GM21529 (cell line): ENCODE measurements around the gene APPBP2.
"Not testable (repeated sequence)": the region's sequence is repeated elsewhere in the genome, so short reads cannot be mapped to it uniquely, and the experiment has no call there.

ENCODE experiments used
- ATAC-seq: cut with Tn5 transposase; IDR thresholded peaks from one replicate; pipeline ENCODE4 v1.9.1; 2021; ENCODE audit not compliant: unreplicated experiment

The APPBP2 gene, protein sequence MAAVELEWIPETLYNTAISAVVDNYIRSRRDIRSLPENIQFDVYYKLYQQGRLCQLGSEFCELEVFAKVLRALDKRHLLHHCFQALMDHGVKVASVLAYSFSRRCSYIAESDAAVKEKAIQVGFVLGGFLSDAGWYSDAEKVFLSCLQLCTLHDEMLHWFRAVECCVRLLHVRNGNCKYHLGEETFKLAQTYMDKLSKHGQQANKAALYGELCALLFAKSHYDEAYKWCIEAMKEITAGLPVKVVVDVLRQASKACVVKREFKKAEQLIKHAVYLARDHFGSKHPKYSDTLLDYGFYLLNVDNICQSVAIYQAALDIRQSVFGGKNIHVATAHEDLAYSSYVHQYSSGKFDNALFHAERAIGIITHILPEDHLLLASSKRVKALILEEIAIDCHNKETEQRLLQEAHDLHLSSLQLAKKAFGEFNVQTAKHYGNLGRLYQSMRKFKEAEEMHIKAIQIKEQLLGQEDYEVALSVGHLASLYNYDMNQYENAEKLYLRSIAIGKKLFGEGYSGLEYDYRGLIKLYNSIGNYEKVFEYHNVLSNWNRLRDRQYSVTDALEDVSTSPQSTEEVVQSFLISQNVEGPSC

DNA sequence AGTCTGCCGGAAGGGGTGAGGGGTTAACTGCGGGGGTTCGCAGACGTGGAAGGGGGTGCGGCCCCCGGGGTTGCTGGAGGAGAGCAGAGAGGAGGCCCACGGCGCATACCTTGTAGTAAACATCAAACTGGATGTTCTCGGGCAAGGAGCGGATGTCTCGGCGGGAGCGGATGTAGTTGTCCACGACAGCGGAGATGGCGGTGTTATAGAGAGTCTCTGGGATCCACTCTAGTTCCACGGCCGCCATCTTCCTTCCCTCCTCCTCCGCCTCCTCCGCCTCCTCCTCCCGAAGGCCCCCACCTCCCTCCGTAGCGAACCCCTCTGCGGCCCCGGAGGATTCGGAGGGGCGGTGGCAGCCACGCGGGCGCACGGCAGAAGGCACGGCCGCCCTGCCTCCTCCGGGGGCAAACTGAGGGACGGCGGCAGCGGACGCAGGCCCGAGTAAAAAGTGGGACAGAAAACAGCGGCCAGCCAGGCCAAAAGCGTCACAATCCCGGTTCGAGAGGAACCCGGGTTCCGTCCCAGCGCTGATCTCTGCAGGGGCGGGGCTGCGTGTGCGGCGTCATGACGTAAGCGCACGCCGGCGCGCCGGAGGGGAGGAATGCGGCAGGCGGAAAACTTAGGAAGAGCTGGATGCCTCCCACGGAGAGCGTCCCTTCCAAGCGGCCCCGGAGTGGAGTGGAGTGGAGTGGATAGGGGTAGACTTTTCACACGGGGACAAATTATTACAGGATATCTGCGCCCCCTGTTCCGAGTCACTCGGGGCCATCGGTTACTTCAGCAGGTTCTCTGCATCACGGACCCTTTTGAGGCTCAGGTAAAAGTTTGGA is at the start of gene APPBP2:
Gene APPBP2 (minus strand): TSS at position 558 of the 830 bp plus-strand sequence. CDS start 311 bp downstream, at position 247.
- ATAC-seq = peak; percentile 88

DNA sequence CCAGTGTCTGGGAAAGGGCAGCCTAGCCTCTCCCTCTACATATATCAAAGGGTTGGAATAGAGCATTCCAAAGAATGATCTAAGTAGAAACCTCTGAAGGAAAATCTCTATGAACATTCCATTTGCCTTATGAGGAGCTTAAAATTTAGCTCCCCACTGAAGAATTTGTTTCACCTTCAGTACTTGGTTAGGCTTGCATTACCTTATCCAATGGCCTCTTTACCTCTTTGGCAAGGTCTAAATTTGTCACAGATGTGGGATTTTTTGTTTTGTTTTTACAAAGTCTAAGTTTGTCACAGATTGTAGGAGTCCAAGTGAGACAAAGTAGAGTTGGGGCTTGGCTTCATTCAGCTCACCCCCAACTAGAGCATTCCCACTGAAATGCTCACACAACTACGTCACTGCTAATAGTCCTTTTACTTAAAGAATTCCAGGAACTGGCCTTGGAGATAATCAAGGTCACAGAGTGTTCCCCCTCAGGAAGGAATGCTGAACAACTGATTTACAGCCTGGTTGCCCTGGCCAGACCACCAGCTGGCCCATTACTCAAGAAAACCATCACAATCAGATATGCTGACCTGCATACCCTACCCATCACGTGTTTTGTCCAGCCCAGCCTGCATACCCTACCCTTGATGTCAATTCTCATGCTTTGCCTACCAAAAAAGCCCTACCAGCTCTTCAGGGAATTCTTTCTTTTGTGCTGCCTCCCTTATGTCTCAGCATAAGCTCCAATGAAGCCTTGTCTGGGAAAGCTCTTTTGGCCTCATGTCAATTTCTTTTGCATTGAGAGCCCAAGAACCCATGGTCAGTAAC is 47.4 kb upstream of the APPBP2 start:
- ATAC-seq = no peak

DNA sequence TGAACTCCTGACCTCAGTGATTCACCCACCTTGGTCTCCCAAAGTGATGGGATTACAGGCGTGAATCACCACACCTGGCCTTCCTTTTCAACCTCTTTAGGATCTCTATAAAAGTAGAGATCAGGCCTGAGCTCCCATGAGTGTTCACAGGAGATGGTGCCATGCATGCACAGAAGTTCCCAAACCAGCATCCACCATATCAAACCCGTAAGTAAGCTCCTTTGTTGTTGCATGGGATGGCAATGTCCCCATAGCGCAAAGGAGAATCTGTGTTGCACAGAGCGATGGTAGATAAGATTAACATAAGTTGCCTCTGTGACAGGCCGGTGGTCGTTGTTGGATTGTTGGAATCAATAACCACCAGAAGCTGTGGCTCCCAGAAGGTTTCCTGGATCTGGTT is 39.2 kb upstream of the APPBP2 start:
- no peak for ATAC-seq

DNA sequence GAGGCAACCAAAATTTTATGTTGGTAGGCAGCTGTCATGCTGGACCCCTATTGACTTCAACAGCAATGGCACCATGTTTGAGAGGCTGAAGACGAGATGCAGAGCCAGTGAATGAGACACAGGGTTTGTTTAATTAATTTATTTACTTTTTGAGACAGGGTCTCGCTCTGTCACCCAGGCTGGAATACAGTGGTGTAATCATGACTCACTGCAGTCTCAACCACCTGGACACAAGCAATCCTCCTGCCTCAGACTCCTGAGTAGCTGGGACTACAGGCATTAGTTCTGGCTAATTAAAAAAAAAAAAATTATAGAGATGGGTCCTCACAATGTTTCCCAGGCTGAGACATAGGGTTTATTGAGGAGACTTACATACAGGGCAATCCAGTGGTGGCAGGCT is 37.7 kb upstream of the APPBP2 start:
- no peak for ATAC-seq

DNA sequence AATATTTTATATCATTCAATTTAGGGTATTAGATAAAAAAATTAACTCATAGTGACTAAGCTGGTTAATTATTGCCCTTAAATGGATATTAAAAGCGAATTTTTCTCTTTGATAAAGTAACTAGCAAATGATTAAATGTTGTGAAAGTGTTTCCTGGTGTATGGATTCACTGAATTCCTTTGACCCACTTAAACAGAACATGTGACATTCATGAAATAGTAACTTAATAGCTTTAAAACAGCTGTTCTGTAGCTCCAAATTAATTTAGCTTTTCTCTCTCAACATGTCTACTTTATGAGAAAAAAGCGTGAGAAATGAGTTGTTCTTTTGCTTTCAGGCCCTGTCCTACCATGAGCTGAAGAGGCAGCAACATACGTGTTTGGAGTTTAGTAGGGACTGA is 36.4 kb upstream of the APPBP2 start:
- no peak for ATAC-seq

DNA sequence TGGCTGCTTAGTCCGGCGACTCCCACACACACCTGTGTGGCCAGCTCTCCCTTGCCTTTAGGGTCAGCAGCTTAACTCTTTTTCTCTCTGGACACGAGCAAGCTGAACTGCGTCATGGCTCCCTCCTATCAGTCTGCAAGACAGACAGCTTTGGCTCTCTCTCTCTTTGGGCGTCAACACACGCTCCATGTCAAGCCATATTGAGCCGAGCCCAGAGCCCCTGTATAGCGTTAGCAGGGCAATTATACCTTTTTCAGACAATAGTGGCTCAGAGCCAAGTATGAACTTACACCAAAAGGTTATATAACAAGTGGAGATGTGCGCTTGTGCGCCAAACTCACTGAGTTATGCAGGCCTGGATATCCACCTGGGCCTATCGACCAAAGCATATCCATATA is 34.8 kb upstream of the APPBP2 start:
- ATAC-seq = no peak

DNA sequence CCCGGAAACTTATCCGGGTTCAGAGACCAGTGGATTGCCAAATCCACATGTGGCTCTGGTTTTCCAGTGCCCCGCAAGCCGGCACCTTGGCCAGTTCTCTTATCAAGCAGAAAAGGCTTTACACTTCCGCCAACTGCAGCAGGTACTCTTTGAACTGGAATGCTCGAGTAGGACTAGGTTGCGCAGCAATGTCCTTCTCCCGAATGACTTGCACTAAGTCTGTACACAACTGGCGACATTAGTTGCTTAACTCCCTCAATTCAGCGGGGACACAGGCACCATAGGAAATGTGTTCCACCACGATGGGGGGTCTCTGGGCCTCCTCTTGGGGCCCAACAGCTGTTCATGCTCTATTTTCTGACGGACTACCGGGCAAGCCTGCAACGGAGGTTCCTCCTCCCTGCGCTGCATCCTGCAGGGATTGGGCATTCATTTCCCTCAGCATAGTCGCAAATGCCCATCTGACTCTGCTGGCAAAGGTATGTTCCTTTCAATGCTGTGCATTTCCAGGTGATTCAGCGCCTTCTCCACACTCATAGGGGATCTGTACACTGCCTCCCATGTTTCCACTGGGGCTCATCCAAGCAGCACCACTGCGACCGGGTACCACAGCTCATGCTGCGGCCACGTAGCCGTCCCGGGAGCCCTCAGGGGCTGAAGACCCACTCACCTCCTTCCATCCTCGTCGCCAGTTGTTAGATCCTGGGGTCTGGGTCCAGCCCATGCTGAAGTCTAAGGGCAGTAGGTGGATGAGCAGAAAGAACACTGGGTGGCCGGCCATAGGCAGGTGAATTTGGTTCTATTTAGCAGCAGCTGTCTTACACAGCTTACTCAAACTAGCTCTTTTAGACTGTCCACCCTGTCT is 34.2 kb upstream of the APPBP2 start:
- no peak for ATAC-seq

DNA sequence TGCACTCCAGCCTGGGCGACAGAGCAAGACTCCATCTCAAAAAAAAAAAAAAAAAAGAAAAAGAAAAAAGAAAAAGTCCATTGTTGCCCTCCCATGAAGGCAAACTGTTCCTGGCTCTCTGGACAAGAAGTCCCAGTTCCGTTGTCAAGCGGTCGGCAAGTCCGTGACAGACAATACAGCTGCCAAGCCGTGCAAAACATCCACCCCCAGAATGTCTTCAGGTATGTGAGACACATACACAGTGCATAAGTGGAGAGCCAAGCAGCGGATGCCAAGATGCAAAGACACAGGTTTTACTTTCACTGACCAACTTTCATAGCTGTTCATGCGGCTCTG is 33.6 kb upstream of the APPBP2 start:
- ATAC-seq = no peak

DNA sequence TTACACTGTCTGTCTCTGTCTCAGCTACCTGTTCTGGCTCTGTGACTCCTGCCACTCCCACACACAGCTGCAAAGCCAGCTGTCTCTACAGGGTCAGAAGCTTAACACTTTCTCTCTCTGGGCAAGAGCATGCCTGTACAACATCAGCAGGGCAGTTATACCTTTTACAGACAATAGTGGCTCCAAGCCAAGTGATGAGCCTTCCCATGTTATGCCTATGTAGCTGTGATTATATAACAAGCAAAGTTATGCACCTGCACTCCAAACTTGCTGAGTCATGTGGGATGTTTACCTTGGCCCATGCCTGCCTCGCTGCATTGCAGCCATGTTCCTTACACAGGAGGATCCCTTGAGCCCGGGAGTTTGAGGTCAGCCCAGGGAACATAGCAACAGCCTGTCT is 31.8 kb upstream of the APPBP2 start:
- no peak for ATAC-seq

DNA sequence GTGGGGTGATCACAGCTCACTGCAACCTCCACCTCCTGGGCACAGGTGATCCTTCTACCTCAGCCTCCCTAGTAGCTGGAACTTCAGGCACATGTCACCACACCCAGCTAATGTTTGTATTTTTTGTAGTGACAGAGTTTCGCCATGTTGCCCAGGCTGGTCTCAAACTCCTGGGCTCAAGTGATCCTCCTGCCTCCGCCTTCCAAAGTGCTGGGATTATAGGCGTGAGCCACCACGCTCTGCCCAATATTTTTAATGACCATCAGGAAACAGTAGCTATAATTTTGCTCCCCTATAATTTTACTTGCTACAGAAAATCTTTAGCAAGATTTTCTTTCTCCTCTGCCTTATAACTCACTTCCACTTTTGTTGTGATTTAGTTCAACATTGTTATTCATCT is 29.7 kb upstream of the APPBP2 start:
- ATAC-seq = no peak

DNA sequence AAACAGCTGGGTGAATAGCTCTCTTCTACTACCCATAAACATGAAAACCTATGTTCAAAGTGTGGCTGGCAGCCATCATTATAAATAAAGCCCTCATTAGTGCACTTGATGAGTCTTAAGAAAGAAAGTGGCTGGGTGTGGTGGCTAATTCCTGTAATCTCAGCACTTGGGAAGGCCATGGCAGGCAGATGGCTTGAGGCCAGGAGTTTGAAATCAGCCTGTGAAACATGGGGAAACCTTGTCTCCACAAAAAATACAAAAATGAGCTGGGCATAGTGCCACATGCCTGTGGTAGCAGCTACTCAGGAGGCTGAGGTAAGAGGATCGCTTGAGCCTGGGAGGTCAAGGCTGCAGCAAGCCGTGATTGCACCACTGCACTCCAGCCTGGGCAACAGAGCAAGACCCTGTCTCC is 28.3 kb upstream of the APPBP2 start:
- no peak for ATAC-seq

DNA sequence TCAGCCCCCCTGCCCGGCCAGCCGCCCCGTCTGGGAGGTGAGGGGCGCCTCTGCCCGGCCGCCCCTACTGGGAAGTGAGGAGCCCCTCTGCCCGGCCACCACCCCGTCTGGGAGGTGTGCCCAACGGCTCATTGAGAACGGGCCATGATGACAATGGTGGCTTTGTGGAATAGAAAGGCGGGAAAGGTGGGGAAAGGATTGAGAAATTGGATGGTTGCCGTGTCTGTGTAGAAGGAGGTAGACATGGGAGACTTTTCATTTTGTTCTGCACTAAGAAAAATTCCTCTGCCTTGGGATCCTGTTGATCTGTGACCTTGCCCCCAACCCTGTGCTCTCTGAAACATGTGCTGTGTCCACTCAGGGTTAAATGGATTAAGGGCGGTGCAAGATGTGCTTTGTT is 26.2 kb upstream of the APPBP2 start:
- ATAC-seq = not testable (repeated sequence)

DNA sequence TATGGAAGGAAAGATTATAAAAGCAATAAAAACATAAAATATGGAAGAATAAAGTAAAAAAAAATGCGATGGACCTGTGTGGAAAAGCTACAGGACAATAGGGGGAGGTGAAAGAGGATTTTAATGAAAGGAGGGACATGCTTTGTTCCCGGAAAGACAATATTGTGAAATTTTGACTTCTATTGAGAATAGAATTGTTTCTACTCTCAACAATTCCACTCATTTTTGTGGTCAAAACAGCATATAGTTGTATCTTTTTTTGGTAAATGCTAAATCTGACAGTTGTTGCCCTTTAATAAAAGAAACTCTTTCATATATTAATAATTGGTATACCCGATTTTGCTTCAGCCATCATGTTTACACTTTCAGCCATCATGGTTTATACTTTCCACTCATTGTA is 22.9 kb upstream of the APPBP2 start:
- ATAC-seq = no peak

DNA sequence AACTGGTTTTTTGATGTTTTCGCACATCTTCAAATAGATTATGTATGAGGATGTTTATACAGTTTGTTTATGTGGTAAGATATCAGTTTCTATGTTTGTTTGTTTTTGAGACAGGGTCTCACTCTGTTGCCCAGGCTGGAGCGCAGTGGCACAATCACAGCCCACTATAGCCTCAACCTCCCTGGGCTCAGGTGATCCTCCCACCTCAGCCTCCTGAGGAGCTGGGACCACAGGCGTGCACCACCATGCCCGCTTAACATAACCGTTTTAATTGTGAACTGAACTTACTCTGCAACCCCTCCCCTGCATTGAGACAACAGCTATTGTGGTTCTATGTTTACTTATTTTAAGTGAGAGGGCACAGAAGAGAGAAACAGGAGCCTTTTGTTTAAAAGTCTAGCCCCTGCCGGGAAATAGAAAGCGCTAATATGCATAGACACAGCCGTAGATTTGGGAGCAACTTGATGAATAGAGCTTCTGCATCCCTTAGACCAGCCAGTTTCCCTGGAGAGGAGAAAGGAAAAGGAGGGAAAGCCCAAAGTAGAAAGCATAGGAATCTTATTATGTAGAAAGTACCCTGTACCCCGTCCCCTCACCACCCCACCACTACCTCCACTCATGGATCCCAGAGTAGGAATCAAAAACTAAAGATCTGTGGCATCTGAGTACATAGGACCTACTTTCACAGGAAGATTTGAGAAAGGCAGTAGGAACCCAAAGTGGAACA is 19.6 kb upstream of the APPBP2 start:
- no peak for ATAC-seq

DNA sequence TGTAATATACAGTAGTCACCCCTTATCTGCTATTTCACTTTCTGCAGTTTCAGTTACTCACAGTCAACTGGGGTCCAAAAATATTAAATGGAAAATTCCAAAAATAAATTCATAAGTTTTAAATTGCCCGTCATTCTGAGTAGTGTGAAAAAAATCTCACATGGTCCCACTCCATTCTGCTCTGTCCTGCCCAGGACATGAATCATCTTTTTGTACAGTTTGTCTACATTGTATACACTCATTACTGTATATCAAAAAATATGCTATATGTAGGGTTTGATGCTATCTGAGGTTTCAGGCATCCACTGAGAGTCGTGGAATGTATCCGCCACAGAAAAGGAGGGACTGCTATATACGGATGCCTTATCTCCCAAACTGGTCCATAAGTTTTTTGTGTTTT is 16.0 kb upstream of the APPBP2 start:
- no peak for ATAC-seq

DNA sequence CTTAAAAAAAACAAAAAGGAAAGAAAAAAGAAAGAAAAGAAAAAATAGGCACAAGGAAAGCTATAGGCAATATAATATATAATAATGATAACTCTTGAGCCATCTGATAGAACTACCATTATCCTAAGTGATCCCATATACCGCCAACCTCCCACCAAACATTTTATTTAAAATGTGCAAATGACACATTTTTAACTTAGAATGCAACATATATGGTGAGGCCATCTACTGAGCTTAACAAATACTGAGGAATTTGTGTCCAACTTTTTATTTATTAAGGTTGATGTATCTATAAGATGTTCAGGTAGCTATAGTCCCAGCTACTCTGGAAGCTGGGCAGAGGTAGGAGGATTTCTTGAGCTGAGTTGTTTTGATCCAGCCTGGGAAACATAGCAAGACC is 14.4 kb upstream of the APPBP2 start:
- no peak for ATAC-seq

DNA sequence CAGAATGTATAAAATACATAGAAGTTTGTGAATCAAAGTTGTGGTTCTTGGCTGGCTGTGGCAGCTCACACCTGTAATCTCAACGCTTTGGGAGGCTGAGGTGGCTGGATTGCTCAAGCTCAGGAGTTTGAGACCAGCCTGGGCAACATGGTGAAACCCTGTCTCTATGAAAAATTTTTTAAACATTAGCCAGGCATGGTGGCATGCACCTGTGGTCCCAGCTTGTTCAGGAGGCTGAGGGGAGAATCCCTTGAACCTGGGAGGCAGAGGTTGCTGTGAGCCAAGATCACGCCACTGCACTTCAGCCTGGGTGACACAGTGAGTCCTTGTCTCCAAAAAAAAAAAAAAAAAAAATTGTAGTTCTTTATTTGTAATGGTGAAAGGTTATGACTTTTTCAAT is 13.8 kb upstream of the APPBP2 start:
- no peak for ATAC-seq

DNA sequence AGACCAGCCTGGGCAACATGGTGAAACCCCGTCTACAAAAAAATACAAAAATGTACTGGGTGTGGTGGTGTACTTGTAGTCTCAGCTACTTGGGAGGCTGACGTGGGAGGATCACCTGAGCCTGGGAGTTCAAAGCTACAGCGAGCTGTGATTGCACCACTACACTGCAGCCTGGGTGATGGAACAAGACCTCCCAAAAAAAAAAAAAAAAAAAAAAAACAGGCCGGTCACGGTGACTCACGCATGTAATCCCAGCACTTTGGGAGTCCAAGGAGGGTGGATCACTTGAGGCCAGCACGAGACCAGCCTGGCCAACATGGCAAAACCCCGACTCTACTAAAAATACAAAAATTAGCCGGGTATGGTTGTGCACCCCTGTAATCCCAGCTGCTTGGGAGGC is 12.7 kb upstream of the APPBP2 start:
- ATAC-seq = no peak

DNA sequence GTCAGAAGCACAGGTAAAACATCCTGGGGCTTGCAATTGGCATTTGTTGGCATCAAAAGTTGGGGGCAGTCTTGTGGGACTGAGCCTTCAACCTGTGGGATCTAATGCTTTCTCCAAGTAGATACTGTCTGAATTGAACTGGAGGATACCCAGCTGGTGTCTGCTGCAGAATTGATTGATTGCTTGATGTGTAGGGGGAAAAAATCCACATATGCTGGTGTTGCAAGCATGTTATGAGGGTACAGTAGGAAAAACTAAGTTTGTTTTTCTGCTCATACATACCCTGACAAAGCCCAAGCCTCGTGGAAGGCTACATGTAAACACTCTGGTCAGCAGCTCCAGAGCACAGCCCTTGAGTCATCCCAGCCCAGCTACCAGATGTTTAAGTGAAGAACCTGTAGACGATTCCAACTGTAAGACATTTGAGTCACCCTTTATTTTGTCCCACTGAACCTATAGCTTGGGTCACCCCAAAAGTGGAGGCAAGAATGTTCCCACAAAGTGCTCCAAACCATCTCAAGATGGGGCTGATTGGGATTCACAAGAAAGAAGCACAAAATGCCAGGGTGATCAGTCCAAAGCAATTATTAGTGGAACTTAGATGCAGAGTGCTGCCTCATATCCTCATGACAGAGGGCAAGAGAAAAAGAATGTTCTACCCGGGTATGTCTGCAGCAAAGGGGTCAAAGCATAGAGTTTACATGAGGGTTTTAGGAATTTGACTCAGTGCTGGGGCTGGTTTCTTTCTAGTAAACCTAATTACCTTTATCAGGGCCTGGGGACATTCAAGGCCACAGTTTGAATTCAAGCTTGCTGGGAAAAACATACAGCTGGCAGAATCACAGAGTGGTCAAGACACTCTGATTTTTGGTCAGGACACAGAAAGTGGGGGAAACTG is 9.6 kb upstream of the APPBP2 start:
- no peak for ATAC-seq
